SU-DHL-6 (cell line): ENCODE data around the gene NIP7.
A peak's percentile ranks its signal among the peaks of the same experiment; 100 is the strongest.

Experiments used
- H2AFZ ChIP-seq: fragments of 200-600 bp; sonication (generic); 2 replicates; pipeline ENCODE4 v1.6.1; 2014; ENCODE audit warnings: low read depth, mild to moderate bottlenecking, moderate library complexity, mixed read lengths, antibody characterized with exemption, low read length; ENCODE audit not compliant: severe bottlenecking
- H3F3A ChIP-seq: fragments of 200-600 bp; shearing (Covaris generic); 2 replicates; pipeline ENCODE4 v1.6.0; 2016; ENCODE audit warnings: antibody characterized with exemption, mild to moderate bottlenecking; ENCODE audit not compliant: insufficient read depth
- H3K27ac ChIP-seq: fragments of 200-600 bp; sonication (generic); 2 replicates; pipeline ENCODE4 v1.5.1; 2016; ENCODE audit warnings: low read depth, mild to moderate bottlenecking, low read length, moderate library complexity, mixed read lengths
- H3K27me3 ChIP-seq: fragments of 200-600 bp; sonication (generic), shearing (Covaris generic); 2 replicates; pipeline ENCODE4 v1.6.0; 2014; ENCODE audit warnings: mild to moderate bottlenecking, low read length
- H3K36me3 ChIP-seq: fragments of 200-600 bp; sonication (generic); 2 replicates; pipeline ENCODE4 v1.6.1; 2014; ENCODE audit warnings: mild to moderate bottlenecking, low read length, mixed read lengths
- H3K4me2 ChIP-seq: fragments of 300-600, 200-600 bp; shearing (Covaris generic), sonication (generic); 2 replicates; pipeline ENCODE4 v1.6.0; 2014; ENCODE audit warnings: low read length, low read depth, mild to moderate bottlenecking; ENCODE audit not compliant: poor library complexity, severe bottlenecking
- H3K4me3 ChIP-seq: fragments of 200-600 bp; sonication (generic); 2 replicates; pipeline ENCODE4 v1.5.1; 2014; ENCODE audit warnings: antibody characterized with exemption, low read length, mild to moderate bottlenecking, mixed read lengths; ENCODE audit not compliant: insufficient read depth, poor library complexity, severe bottlenecking
- H3K79me2 ChIP-seq: fragments of 200-600 bp; sonication (generic); 2 replicates; pipeline ENCODE4 v1.6.1; 2014; ENCODE audit warnings: mild to moderate bottlenecking, low read length, moderate library complexity; ENCODE audit not compliant: insufficient read depth
- H3K9ac ChIP-seq: fragments of 200-600 bp; sonication (generic); 2 replicates; pipeline ENCODE4 v1.7.0; 2014; ENCODE audit warnings: mild to moderate bottlenecking, low read length
- H3K9me2 ChIP-seq: fragments of 200-600 bp; sonication (generic); replicated peaks from 2 replicates; pipeline ENCODE4 v1.6.1; 2014; ENCODE audit warnings: low read length; ENCODE audit not compliant: insufficient read depth
- H3K9me3 ChIP-seq: fragments of 200-600 bp; sonication (generic); 2 replicates; pipeline ENCODE4 v1.6.1; 2014; ENCODE audit warnings: low read length, mixed read lengths; ENCODE audit not compliant: insufficient read depth
- H4K20me1 ChIP-seq: fragments of 200-600 bp; sonication (generic); 2 replicates; pipeline ENCODE4 v1.6.1; 2014; ENCODE audit warnings: low read depth, mild to moderate bottlenecking, antibody characterized with exemption, low read length, moderate library complexity, mixed read lengths
- CTCF ChIP-seq: fragments of 200-600 bp; sonication (generic); IDR thresholded peaks from one replicate; pipeline ENCODE4 v1.5.1; 2017; ENCODE audit warnings: antibody characterized with exemption, mild to moderate bottlenecking, low read length, moderate library complexity; ENCODE audit not compliant: insufficient read depth, poor library complexity, severe bottlenecking
- EZH2phosphoT487 ChIP-seq: fragments of 200-600 bp; sonication (generic), shearing (Covaris generic); conservative IDR thresholded peaks from 2 replicates; pipeline ENCODE4 v1.6.1; 2018; ENCODE audit warnings: mild to moderate bottlenecking, antibody characterized with exemption, low read length, moderate library complexity, mixed read lengths

NIP7 gene

GRCh38 chr16:69326172-69326873 lies 13.2 kb upstream of the NIP7 start:
- Histone ChIP-seq H3K4me2 (peak overlapping the region; percentile 88), H3F3A (peaks cover 9% of the 10 kb centered on the region), H3K27ac (peak overlapping the region; percentile 68), H2AFZ (no peak overlapping the region), H3K79me2 (peaks cover 68% of the 10 kb centered on the region), H3K36me3 (peaks cover 3% of the 10 kb centered on the region; the same call in 1 of the 2 replicates), H3K9ac (peak overlapping the region; percentile 87), H3K9me2 (no peaks in the 10 kb centered on the region), H3K27me3 (no peaks in the 10 kb centered on the region), H3K4me3 (peak overlapping the region; percentile 49), H4K20me1 (peaks cover 7% of the 10 kb centered on the region; the same call in 1 of the 2 replicates), H3K9me3 (no peaks in the 10 kb centered on the region)
- TF ChIP-seq EZH2phosphoT487: no peak
- TF ChIP-seq CTCF: no peak

- TF ChIP-seq EZH2phosphoT487 (no peak), CTCF (no peak)
- H3K36me3 ChIP-seq: peaks cover 3% of the 10 kb centered on the region; the same call in 1 of the 2 replicates
- H3K9me3 ChIP-seq: no peaks in the 10 kb centered on the region
- H4K20me1 ChIP-seq: peaks cover 7% of the 10 kb centered on the region; the same call in 1 of the 2 replicates
- H3K9ac ChIP-seq: peak overlapping the region; percentile 87
- H2AFZ ChIP-seq: no peak overlapping the region
- H3K79me2 ChIP-seq: peaks cover 68% of the 10 kb centered on the region
- no peaks in the 10 kb centered on the region for H3K27me3 ChIP-seq
- H3K9me2 ChIP-seq: no peaks in the 10 kb centered on the region
- H3K4me3 ChIP-seq: peak overlapping the region; percentile 66
- peak overlapping the region; percentile 88 for H3K4me2 ChIP-seq
- peaks cover 14% of the 10 kb centered on the region for H3F3A ChIP-seq
- peak overlapping the region; percentile 68 for H3K27ac ChIP-seq
Observed at GRCh38 chr16:69327585-69328310, 11.8 kb upstream of the NIP7 start.

- H3K79me2 ChIP-seq: peaks cover 64% of the 10 kb centered on the region
- TF ChIP-seq EZH2phosphoT487 (no peak), CTCF (no peak)
- H3K36me3 ChIP-seq: peaks cover 3% of the 10 kb centered on the region
- H3K9ac ChIP-seq: peak overlapping the region; percentile 87
- peaks cover 14% of the 10 kb centered on the region for H3F3A ChIP-seq
- H3K9me2 ChIP-seq: no peaks in the 10 kb centered on the region
- H3K4me3 ChIP-seq: peak overlapping the region; percentile 66
- H3K27me3 ChIP-seq: no peaks in the 10 kb centered on the region
- peak overlapping the region; percentile 67 for H3K27ac ChIP-seq
- no peaks in the 10 kb centered on the region for H3K9me3 ChIP-seq
- H3K4me2 ChIP-seq: peak overlapping the region; percentile 88
- peaks cover 3% of the 10 kb centered on the region; the same call in 1 of the 2 replicates for H4K20me1 ChIP-seq
- no peak overlapping the region for H2AFZ ChIP-seq
Observed at GRCh38 chr16:69328854-69329316, 10.7 kb upstream of the NIP7 start.
